BJ (cell line): ENCODE results near the gene ATP1B1. TPM values are rescaled to one million over a fixed set of nuclear protein-coding genes. Genes with fewer than 3 reads are reported as not detected.

ENCODE experiments used
- CTCF ChIA-PET: fragments of 350-600 bp; formaldehyde crosslinking; extraction: SDS; loops from one replicate; lab custom pipeline; 2021; ENCODE audit warnings: antibody characterized with exemption, inconsistent platforms; lab: Yijun Ruan, JAX
- POLR2A ChIA-PET: fragments of 300-600 bp; sonication (Branson Sonifier 250); formaldehyde crosslinking; extraction: SDS; loops from one replicate; lab custom pipeline; 2021; ENCODE audit warnings: antibody characterized with exemption; lab: Charles Lee
- DNase-seq: peaks from one replicate; pipeline ENCODE4 v3.0.0-alpha.2; 2011; ENCODE audit warnings: low read depth
- H3K27me3 ChIP-seq: 2 replicates; pipeline ENCODE4 v1.6.0; 2011; ENCODE audit warnings: low read length; ENCODE audit not compliant: control insufficient read depth, insufficient read depth
- H3K36me3 ChIP-seq: 2 replicates; pipeline ENCODE4 v1.5.1; 2011; ENCODE audit warnings: low read length; ENCODE audit not compliant: control insufficient read depth, insufficient read depth
- H3K4me3 ChIP-seq: 2 replicates; pipeline ENCODE4 v1.5.1; 2011; ENCODE audit warnings: low read depth, mild to moderate bottlenecking, control low read depth, low read length
- CTCF ChIP-seq: IDR thresholded peaks from 2 replicates; pipeline ENCODE4 v1.5.1; 2011; ENCODE audit warnings: low read depth, mild to moderate bottlenecking, control low read depth, inconsistent platforms, low read length, moderate library complexity; ENCODE audit not compliant: insufficient read depth
- polyA plus RNA-seq: library from polyadenylated mRNA; depleted of rRNA; stranded (reverse); fragments of >200 nt; gene quantifications from 2 replicates; pipeline ENCODE4 v1.2.3, GENCODE V29; 2011

The ATP1B1 gene
- polyA plus RNA-seq, 1 experiment, result 10.5 TPM

GRCh38 chr1:169062152-169062551 is 44.3 kb upstream of the ATP1B1 start:
- no peak for TF ChIP-seq CTCF
- H3K4me3 ChIP-seq, result no peak overlapping the region
- CTCF ChIA-PET, result interaction anchor here (1.0 to 1.9 kb wide), 2 partner anchors 13 to 209 kb away, joined by 3 to 5 read pairs; no protein-coding TSS in a partner anchor
- no peaks in the 10 kb centered on the region for H3K27me3 ChIP-seq
- POLR2A ChIA-PET, result no interaction called here
- DNase-seq, result no peak
- H3K36me3 ChIP-seq, result no peaks in the 10 kb centered on the region

- H3K27me3 ChIP-seq, result no peaks in the 10 kb centered on the region
- DNase-seq, result no peak
- POLR2A ChIA-PET, result no interaction called here
- CTCF ChIA-PET, result no interaction called here
- TF ChIP-seq CTCF, result no peak
- no peaks in the 10 kb centered on the region for H3K36me3 ChIP-seq
- no peak overlapping the region for H3K4me3 ChIP-seq
Observed at GRCh38 chr1:169064103-169064502, 42.4 kb upstream of the ATP1B1 start.

GRCh38 chr1:169070547-169070946 is 35.9 kb upstream of the ATP1B1 start:
- ChIA-PET POLR2A (no interaction called here), CTCF (no interaction called here)
- no peaks in the 10 kb centered on the region for H3K27me3 ChIP-seq
- no peak overlapping the region for H3K4me3 ChIP-seq
- TF ChIP-seq CTCF, result no peak
- no peak for DNase-seq
- no peaks in the 10 kb centered on the region for H3K36me3 ChIP-seq

GRCh38 chr1:169070958-169071357 is 35.5 kb upstream of the ATP1B1 start:
- POLR2A ChIA-PET, result no interaction called here
- CTCF ChIA-PET, result interaction anchor here (1.4 kb wide), 1 partner anchor 10 kb away, joined by 3 read pairs; no protein-coding TSS in a partner anchor
- Histone ChIP-seq H3K27me3 (no peaks in the 10 kb centered on the region), H3K36me3 (no peaks in the 10 kb centered on the region), H3K4me3 (no peak overlapping the region)
- TF ChIP-seq CTCF, result no peak
- DNase-seq, result no peak

GRCh38 chr1:169072945-169073725 is 33.4 kb upstream of the ATP1B1 start:
- Histone ChIP-seq H3K36me3 (no peaks in the 10 kb centered on the region), H3K27me3 (no peaks in the 10 kb centered on the region), H3K4me3 (no peak overlapping the region)
- ChIA-PET CTCF (no interaction called here), POLR2A (no interaction called here)
- no peak for DNase-seq
- TF ChIP-seq CTCF, result no peak
